ENCODE measurements around the gene PIP4K2C.

DNA sequence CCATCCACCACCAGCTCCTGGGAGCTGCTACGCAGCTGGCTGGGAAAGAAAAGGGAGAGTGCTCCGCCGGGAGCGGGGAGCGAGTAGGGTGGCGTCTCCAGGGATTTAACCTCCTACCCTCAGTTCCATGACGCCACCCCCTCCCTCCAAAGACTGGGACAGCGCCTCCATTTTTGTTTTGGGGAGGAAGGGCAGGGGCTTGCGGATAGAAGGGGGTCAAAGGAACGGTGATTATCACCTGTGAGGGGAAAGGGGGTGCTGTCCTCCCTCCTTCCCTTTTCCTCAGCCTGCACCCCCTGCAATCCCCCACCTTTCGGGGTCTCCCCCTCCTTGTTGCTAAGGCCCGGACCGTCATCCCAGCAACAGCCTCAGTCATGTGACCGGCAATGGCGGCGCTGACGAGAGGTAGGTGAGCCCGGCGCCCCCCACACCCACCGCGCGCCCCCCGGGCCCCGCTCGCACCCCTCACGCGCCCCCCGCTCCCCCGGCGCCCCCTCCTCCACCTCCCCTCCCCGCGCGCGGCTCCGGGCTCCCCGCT lies 13.5 kb downstream of the PIP4K2C start, which contains the start of gene DTX3:
- TF ChIP-seq, protein P1, sequence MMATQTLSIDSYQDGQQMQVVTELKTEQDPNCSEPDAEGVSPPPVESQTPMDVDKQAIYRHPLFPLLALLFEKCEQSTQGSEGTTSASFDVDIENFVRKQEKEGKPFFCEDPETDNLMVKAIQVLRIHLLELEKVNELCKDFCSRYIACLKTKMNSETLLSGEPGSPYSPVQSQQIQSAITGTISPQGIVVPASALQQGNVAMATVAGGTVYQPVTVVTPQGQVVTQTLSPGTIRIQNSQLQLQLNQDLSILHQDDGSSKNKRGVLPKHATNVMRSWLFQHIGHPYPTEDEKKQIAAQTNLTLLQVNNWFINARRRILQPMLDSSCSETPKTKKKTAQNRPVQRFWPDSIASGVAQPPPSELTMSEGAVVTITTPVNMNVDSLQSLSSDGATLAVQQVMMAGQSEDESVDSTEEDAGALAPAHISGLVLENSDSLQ (IDR thresholded peaks at IDR 0.05): no peak
- TF ChIP-seq SUZ12 (IDR thresholded peaks at IDR 0.05): no peak
- no peak for TF ChIP-seq CTBP1 (IDR thresholded peaks at IDR 0.05; ENCODE audit: borderline replicate concordance)
- no peak for TF ChIP-seq FOXK2 (IDR thresholded peaks at IDR 0.05)
- TF ChIP-seq ARNT (IDR thresholded peaks at IDR 0.05): no peak
- no peak for TF ChIP-seq ZNF384 (IDR thresholded peaks at IDR 0.05)
- TF ChIP-seq FOXA1 (IDR thresholded peaks at IDR 0.05): no peak
- TF ChIP-seq BHLHE40 (IDR thresholded peaks at IDR 0.05; ENCODE audit: borderline replicate concordance): no peak
- no peak for TF ChIP-seq TARDBP (IDR thresholded peaks at IDR 0.05)
- TF ChIP-seq SP1 (IDR thresholded peaks at IDR 0.05): no peak

Measured in HEK293T (cell line).